HG03064 (cell line): ENCODE results near the gene EPHA2.

ENCODE experiments used
- ATAC-seq: cut with Tn5 transposase; IDR thresholded peaks from one replicate; pipeline ENCODE4 v1.9.1; 2021; ENCODE audit warnings: low read depth; ENCODE audit not compliant: unreplicated experiment

The EPHA2 gene

GRCh38 chr1:16124377-16125087 is 31.3 kb downstream of the EPHA2 start:
- ATAC-seq: no peak

GRCh38 chr1:16122916-16123315 is 33.0 kb downstream of the EPHA2 start:
- no peak for ATAC-seq

DNA sequence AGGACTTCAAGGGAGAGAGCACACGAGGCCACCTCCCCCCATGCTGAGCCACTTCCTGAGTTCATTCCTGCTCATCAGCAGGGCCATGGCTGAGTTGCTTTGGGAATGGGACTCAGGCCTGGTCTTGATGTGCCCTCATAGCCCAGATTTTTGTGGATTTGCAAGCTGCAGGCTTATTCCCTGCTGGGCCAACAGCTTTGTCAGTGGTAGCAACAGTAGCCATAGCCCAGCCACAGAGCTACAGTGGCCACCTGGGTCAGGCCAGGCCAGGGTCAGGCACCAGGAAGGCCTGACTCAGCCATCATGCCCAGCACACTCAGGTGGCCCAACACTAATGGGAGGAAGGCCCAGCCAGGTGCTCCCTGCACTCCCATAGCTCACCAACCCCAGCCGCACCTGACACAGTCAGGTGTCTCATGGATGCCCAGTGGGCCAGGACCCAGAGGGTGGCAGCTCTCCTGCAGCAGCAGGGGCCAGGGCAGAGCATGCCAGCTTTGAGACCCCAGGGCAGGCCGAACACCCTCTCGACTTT is 33.5 kb downstream of the EPHA2 start:
- ATAC-seq: no peak

DNA sequence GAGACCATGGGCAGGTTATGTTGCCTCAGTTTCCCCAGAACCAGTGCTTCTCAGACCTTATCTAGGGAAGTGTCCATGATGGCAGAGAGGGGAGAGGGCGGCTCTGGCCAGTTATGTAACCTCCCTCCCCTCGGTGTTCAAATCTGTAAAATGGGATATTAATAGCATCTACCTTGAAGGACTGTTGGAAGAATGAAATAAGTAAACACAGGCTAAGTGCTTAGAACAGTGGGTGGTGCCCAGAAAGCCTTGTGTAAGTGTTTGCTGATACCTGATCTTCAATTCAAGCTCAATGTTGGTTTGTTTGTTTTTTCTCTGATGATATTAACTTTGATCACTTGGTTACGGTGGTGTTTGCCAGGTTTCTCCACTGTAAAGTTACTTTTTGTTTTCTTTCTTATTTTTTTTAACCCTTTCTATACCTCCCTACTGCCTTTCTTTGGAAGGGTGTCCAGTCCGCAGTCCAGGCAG is 34.9 kb downstream of the EPHA2 start:
- ATAC-seq: no peak

DNA sequence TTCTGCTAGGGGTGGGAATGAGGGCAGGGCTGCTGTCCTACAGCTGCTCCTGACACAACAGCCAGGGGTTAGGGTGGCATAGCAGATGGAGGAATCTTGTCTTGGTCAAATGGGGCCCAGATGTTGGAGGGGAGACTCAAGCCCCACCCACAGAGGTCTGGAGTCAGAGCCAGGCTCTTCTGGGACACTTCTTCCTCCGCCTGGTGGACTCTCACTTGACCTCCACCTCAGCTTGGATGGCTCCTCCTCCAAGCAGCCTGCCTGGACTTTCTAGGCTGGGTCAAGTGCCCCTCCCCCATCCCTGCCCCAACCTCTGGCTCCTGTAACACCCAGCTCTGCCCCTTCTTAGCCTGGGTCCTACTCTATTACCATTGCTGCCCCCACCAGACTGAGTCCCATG is 35.5 kb downstream of the EPHA2 start:
- no peak for ATAC-seq

GRCh38 chr1:16119926-16120325 is 35.9 kb downstream of the EPHA2 start:
- no peak for ATAC-seq

DNA sequence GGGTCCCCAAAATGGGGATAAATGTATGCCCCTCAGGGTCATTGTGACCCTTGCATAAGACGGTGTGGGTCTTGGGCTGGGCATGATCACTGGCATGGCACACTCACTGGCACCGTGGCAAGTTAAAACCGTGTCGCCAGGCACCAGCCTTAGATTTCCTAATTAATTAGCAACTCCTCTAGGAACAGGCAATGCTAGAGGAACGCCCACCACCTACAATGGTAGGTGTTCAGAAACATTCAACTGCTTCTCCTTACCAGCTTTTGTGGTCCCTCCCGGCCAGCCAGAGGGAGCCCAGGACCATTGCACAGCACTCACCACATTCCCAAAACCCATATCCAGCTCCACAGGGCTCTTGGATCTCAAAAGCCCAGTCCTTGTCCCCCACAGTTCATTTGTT is 36.4 kb downstream of the EPHA2 start:
- ATAC-seq: no peak

GRCh38 chr1:16118706-16119105 is 37.2 kb downstream of the EPHA2 start:
- ATAC-seq: no peak

- no peak for ATAC-seq
These were observed 37.9 kb downstream of the EPHA2 start for GRCh38 chr1:16117936-16118335.

- no peak for ATAC-seq
These were observed 38.5 kb downstream of the EPHA2 start for GRCh38 chr1:16117369-16117768.

DNA sequence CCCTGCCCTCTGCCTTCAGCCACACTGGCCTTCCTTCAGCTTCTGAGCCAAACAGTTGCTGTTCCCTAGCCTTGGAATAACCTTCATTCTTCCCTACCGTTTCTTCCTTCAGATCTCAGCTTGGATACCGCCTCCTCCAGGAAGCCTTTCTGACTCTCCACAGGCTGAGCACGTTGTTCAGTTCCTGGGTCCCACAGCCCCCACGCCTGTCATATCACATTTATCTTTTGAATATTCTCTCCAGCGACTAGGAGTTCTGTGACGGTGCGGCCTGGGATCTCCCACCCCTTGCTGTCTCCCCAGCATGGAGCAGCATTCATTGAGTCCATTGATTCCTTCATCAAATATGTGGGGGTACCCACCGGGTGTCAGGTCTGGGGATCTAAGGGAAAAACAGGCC is 39.2 kb downstream of the EPHA2 start:
- ATAC-seq: no peak

GRCh38 chr1:16116002-16116401 is 39.9 kb downstream of the EPHA2 start:
- ATAC-seq: no peak

GRCh38 chr1:16115468-16115983 is 40.3 kb downstream of the EPHA2 start:
- ATAC-seq: no peak

DNA sequence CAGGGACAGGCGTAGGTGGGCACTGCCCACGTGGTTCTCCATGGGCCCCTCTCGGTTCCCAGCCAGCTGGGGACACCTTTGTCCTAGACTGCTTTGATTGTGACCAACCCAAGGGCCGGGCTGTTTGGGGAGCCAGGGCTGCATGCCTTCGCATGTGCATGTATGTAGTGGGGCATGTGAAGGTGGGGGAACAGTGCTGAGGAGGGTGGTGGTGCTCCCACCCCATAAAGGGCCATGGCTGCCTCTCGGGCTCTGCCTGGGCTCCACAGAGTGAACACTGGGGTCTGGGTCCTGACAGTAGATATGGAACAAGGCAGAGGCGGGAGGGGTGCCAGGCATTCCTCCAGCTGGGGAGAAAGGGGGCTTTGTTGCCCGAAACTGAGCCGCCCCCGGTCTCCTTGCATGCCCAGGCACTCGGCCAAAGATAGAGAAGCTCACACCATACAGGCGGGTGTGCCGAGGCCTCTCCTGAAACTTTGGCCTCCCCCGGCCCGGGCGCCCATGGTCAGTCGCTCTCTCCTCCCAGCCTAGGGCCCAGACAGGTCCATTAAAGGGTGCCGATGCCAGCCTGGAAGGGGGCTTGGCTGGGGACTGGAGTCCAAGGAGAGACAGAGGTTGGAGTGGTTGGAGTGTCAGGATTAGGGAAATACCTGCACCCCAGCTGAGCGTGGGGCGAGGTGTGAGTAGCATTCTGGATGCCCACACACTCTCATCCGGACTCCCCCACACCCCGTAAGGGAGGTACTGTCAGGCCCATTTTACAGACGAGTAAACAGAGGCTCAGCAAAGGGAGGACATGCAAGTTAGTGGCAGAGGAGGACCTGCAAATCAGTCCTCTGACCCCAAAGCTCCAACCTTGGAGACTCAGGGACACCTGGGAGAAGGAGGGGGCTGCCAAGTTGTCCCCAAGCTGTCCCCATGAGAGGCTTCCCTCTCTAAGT is 41.1 kb downstream of the EPHA2 start:
- ATAC-seq: no peak

- ATAC-seq: no peak
These were observed 43.0 kb downstream of the EPHA2 start for GRCh38 chr1:16112596-16113555.

GRCh38 chr1:16111771-16112595 is 43.9 kb downstream of the EPHA2 start:
- ATAC-seq: no peak

DNA sequence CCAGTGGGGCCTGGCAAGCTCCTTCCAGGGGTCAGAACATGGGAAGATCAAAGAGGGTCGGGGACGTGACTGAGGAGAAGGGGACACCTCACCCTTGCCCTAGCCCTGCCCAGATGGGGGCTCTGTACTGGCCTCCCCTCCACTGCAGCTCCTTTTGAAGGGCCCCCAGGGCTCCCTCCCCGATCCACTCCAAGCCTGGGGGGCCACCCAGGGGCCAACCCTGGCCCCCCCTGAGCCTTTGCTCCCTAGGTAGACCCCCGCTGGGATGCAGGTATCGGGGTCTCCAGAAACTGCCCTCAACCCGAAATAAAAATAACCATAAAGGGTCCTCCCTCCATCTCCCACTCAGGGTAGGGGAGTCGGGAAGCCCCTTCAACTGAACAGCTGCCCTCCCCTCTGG is 45.0 kb downstream of the EPHA2 start:
- no peak for ATAC-seq

DNA sequence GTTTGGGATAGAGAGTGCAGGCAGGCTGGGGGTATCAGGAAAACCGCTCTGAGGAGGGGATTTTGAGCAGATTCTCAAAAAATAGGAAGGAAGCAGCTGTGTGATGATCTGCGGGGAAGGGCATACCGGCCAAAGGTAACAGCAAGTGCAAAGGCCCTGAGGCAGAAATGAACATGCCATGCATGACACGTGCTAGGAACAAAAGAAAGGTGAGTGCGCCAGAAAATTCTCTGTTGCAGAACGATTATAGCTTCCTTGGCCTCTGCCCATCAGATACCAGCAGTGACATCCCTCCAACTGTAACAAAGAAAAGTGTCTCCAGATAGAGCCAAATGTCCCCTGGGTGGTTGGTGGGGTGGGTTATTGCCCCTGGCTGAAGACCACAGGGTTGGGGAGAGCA is 45.4 kb downstream of the EPHA2 start:
- no peak for ATAC-seq

DNA sequence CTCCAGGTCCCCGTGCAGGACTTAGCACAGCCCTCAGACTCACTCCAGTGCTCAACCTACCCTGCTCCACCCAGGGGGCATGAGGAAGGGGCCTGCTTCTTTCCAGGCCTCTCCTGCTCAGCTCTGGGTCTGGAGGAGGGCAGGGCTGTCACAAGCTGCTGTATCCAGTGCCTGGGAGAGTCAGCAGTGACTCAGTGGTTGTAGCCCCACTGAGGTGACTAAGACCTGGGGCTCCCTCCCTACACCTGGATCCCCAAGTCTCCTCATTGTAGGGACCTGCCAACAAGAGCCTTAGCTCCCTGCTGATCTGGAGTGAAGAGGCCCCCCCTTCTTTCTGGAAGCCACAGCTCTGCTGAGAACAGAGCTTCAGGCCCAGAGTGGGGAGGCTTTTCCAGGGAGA is 46.3 kb downstream of the EPHA2 start:
- ATAC-seq: no peak
